Measurements from ENCODE around the gene PDRG1.
"Not testable (repeated sequence)": the region's sequence is repeated elsewhere in the genome, so short reads cannot be mapped to it uniquely, and the experiment has no call there.

PDRG1 gene

DNA sequence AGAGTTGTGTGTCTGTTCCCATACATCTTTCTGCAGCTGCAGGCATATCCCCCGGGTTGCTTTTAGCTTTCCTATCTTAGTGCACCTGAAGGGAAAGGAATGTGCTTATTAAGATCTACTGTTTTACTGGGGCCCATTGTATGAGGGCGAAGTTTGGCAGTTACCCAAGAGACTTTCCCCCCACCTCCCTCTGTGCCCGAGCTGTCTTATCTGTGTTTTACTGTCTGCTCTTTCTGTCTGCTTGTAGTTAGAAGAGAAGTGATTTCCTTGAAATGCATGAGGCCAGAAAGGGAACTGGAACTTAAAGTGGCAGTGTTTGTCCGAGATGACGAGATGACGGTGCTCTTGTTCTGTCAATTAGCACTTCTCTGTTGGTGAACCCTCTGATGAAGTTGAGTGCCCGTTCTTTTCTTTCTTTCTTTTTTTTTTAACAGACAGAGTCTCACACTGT lies 33.9 kb downstream of the PDRG1 start:
- H3K27me3 ChIP-seq (ENCODE audit: insufficient read depth, low read length) = peaks cover 36% of the 10 kb centered on the region
- not testable (repeated sequence) for H3K4me3 ChIP-seq (ENCODE audit: low read depth, low read length); H2AFZ ChIP-seq (ENCODE audit: low read length, unreplicated experiment); H3K79me2 ChIP-seq (ENCODE audit: control insufficient read depth, insufficient read depth, low read length, unreplicated experiment); H3K36me3 ChIP-seq (ENCODE audit: insufficient read depth, low read length); H3K27ac ChIP-seq (ENCODE audit: low read depth, low read length); H3K4me1 ChIP-seq (ENCODE audit: control insufficient read depth, insufficient read depth, low read length, unreplicated experiment)

DNA sequence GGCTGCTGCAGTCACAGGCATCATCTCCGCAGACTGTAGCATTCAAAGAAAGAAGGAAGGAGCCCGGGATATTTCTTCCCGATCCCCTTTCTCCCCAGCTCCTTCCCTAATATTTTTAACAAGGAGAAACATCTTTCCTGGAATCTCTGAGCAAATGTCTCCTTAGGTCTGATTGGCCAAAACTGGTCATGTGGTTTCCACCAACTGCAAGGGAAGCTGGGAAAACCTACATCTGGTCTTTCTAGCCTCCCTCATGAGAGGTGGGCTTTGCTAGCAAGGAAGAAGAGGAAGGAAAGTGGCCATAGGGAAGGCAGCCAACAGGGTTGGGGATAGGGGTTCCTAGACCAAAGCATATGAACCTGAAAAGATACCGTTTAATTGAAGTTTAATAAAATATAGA lies 35.1 kb downstream of the PDRG1 start:
- Histone ChIP-seq H3K27ac (ENCODE audit: low read depth, low read length) (no peak overlapping the region), H3K4me3 (ENCODE audit: low read depth, low read length) (no peak overlapping the region), H2AFZ (ENCODE audit: low read length, unreplicated experiment) (no peak overlapping the region), H3K27me3 (ENCODE audit: insufficient read depth, low read length) (peaks cover 28% of the 10 kb centered on the region), H3K79me2 (ENCODE audit: control insufficient read depth, insufficient read depth, low read length, unreplicated experiment) (no peaks in the 10 kb centered on the region), H3K4me1 (ENCODE audit: control insufficient read depth, insufficient read depth, low read length, unreplicated experiment) (no peaks in the 10 kb centered on the region), H3K36me3 (ENCODE audit: insufficient read depth, low read length) (no peaks in the 10 kb centered on the region)

DNA sequence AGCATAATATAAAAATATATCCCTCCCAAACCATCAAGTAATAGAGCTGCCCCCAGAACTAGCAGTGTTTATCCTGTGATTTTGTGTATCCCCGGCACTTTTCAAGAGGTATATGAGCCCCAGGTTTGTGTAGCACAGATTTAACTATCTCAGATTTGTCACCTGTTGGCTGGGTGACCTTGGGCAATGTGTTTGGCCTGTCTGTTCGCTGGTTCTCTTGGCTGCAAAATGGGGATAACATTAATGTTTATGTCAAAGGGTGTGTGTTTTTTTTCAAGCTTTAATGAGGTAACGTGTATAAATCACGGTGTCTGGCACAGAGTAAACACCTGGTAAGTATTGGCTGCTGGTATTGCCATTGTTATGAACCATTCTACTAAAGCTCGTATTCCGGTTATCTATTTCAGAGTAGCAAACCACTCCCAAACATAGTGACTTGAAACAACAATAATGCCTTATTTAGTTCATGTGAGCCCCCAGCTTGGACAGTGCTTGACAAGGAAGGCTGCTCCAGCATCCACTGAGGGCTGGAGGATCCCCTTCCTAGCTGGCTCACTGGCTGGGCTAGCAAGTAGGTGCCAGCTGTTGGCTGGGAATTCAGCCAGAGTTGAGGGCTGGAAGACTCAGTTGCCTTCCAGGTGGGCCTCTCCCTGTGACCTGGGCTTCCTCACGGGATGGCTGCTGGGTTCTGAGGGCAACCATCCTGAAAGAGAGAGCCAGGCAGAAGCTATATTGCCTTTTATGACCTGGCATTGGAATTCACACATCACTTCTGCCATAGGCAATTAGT lies 36.2 kb downstream of the PDRG1 start:
- Histone ChIP-seq H3K79me2 (ENCODE audit: control insufficient read depth, insufficient read depth, low read length, unreplicated experiment) (no peaks in the 10 kb centered on the region), H3K4me1 (ENCODE audit: control insufficient read depth, insufficient read depth, low read length, unreplicated experiment) (no peaks in the 10 kb centered on the region), H2AFZ (ENCODE audit: low read length, unreplicated experiment) (no peak overlapping the region), H3K4me3 (ENCODE audit: low read depth, low read length) (no peak overlapping the region), H3K27me3 (ENCODE audit: insufficient read depth, low read length) (peaks cover 26% of the 10 kb centered on the region), H3K27ac (ENCODE audit: low read depth, low read length) (no peak overlapping the region), H3K36me3 (ENCODE audit: insufficient read depth, low read length) (no peaks in the 10 kb centered on the region)

DNA sequence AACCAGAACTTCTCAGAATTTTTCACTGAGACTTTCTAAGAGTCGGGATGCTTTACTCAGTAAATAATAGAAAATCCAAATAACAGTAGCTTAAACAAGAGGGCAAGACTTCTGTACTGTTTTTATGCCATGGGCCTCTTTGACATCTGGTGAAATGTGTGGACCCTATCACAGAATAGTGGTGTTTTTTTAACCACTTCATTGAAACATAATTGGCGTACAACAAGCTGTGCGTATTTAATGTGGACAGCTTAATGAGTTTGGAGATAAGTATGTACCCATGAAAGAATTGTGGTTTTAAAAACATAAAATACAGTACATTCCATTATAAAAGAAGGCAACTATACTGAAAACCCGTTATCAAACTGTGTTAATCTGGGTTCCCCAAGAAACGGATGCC lies 37.7 kb downstream of the PDRG1 start:
- Histone ChIP-seq H3K27ac (ENCODE audit: low read depth, low read length) (no peak overlapping the region), H3K4me1 (ENCODE audit: control insufficient read depth, insufficient read depth, low read length, unreplicated experiment) (no peaks in the 10 kb centered on the region), H3K4me3 (ENCODE audit: low read depth, low read length) (no peak overlapping the region), H2AFZ (ENCODE audit: low read length, unreplicated experiment) (no peak overlapping the region), H3K36me3 (ENCODE audit: insufficient read depth, low read length) (no peaks in the 10 kb centered on the region), H3K79me2 (ENCODE audit: control insufficient read depth, insufficient read depth, low read length, unreplicated experiment) (no peaks in the 10 kb centered on the region), H3K27me3 (ENCODE audit: insufficient read depth, low read length) (peaks cover 14% of the 10 kb centered on the region)

DNA sequence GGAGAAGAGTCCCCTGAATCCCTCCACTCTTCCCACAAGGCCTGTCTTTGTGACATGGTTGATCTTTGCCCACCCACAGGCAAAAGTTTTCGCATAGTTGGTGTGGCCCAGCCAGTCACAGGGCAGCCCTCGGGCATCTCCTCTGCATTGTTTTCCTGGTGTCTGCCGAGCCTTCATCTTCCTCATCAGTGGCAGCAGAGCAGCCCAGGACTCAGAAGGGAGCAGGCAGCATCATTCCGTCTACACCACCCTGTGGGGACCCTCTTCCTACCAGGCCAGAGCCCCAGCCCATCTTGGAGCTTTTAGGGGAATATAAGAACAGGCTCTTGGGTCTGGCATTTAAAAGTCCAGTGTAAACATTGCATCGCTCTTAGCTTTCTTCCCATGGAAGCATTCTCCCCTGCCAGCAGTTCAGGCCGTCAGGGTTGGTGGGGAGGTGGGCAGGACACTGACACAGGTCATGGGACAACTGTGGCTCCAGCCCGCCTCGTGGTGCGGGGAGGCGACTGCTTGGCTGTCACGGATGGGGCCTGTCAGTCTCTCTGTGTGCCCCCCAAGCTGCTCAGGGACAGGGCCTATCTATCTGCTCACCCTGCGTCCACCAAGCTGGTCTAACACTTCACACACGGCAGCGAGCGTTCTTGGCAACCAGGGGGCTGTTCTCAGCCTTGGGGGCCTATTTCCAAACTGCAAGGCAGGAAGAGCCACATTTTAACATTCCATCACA lies 38.3 kb downstream of the PDRG1 start:
- H3K27me3 ChIP-seq (ENCODE audit: insufficient read depth, low read length) = peaks cover 8% of the 10 kb centered on the region
- H3K27ac ChIP-seq (ENCODE audit: low read depth, low read length) = no peak overlapping the region
- no peaks in the 10 kb centered on the region for H3K36me3 ChIP-seq (ENCODE audit: insufficient read depth, low read length)

DNA sequence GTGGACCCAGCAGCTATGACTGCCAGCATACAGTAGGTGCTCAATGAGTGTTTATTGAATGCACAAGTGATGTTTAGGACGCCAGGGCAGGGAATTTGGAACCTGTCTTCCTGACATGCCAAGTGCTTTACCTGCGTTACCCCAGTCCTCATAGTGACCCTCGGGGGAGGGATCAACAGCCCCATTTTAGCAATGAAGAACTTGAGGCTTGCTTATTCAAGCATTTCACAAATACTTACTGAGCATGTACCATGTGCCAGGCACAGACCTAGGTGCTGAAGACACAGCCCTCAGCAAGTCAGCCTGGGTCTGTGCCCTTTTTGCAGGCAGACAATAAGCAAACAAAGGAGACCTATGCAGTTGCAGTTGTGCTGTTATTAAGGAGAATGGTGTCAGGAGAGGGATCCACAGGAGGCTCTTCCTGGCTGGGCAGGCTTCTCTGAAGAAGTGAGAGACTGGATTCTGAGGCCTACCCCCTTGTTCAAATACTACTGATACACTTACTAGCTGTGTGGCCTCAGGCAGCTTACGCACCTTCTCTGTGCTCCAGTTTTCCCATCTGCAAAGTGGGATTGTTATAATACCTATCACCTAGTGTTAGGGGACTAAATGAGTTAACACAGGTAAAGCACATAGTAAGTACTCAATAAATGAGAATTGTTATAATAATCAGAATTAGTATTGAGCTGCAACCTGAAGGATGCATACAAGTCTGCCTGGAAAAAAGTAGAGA lies 41.6 kb downstream of the PDRG1 start:
- no peaks in the 10 kb centered on the region for H3K4me1 ChIP-seq (ENCODE audit: control insufficient read depth, insufficient read depth, low read length, unreplicated experiment)
- H3K79me2 ChIP-seq (ENCODE audit: control insufficient read depth, insufficient read depth, low read length, unreplicated experiment) = no peaks in the 10 kb centered on the region
- H3K4me3 ChIP-seq (ENCODE audit: low read depth, low read length) = no peak overlapping the region
- H3K36me3 ChIP-seq (ENCODE audit: insufficient read depth, low read length) = no peaks in the 10 kb centered on the region
- H2AFZ ChIP-seq (ENCODE audit: low read length, unreplicated experiment) = no peak overlapping the region
- H3K27ac ChIP-seq (ENCODE audit: low read depth, low read length) = no peak overlapping the region
- no peaks in the 10 kb centered on the region for H3K27me3 ChIP-seq (ENCODE audit: insufficient read depth, low read length)

More for the DNA sequence above, 38.3 kb downstream of the PDRG1 start:
- no peaks in the 10 kb centered on the region for H3K79me2 ChIP-seq (ENCODE audit: control insufficient read depth, insufficient read depth, low read length, unreplicated experiment)
- H3K4me3 ChIP-seq (ENCODE audit: low read depth, low read length) = no peak overlapping the region
- no peak overlapping the region for H2AFZ ChIP-seq (ENCODE audit: low read length, unreplicated experiment)
- H3K4me1 ChIP-seq (ENCODE audit: control insufficient read depth, insufficient read depth, low read length, unreplicated experiment) = no peaks in the 10 kb centered on the region

DNA sequence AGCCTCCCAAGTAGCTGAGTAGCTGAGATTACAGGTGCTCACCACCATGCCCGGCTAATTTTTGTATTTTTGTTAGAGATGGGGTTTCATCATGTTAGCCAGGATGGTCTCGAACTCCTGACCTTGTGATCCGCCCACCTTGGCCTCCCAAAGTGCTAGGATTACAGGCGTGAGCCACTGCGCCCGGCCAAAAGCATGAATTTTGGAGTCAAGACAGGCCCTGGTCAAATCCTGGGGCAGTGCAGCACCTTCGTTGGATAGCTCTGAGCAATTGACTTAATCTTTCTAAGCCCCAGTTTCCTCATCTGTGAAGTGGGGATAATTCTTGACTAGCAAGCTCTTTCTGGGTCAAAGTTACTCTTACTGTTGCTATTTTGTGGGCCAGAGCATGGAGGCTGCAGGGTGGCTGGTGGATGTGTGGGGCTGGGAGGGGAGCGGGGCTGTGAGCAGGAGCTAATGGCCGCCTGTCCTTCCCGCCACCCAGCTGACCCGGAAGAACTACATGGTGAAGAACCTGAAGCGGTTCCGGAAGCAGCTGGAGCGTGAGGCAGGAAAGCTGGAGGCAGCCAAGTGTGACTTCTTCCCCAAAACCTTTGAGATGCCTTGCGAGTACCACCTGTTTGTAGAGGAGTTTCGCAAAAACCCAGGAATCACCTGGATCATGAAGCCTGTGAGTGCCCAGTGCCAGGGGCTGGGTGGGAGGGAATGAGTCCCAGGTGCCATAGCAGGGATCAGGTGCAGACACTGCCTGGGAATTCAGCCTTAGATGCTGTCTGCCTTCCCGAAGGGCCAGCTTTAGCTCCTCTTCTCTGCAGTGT lies 42.4 kb downstream of the PDRG1 start:
- H3K4me3 ChIP-seq (ENCODE audit: low read depth, low read length) = no peak overlapping the region
- no peak overlapping the region for H2AFZ ChIP-seq (ENCODE audit: low read length, unreplicated experiment)
- no peaks in the 10 kb centered on the region for H3K36me3 ChIP-seq (ENCODE audit: insufficient read depth, low read length)

DNA sequence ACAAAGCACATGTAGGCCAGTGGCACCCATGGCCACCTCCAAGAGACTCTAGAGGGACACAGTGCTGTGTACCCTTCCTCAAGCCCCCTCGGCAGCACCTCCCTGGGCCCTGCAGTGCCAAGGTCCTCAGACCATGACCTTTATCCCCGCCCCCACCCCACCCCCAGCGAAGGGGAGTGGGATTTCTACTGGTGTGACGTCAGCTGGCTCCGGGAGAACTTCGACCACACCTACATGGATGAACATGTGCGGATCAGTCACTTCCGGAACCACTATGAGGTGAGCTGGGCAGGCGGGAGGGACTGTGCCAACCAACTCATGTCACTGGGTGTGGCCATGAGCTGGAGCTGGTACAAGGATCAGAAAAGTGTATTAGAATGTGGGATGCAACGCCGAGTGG lies 43.4 kb downstream of the PDRG1 start:
- Histone ChIP-seq H3K27ac (ENCODE audit: low read depth, low read length) (no peak overlapping the region), H2AFZ (ENCODE audit: low read length, unreplicated experiment) (no peak overlapping the region), H3K27me3 (ENCODE audit: insufficient read depth, low read length) (no peaks in the 10 kb centered on the region), H3K4me1 (ENCODE audit: control insufficient read depth, insufficient read depth, low read length, unreplicated experiment) (no peaks in the 10 kb centered on the region), H3K4me3 (ENCODE audit: low read depth, low read length) (no peak overlapping the region), H3K36me3 (ENCODE audit: insufficient read depth, low read length) (no peaks in the 10 kb centered on the region), H3K79me2 (ENCODE audit: control insufficient read depth, insufficient read depth, low read length, unreplicated experiment) (no peaks in the 10 kb centered on the region)

More for the DNA sequence above, 42.4 kb downstream of the PDRG1 start:
- no peaks in the 10 kb centered on the region for H3K4me1 ChIP-seq (ENCODE audit: control insufficient read depth, insufficient read depth, low read length, unreplicated experiment)
- no peak overlapping the region for H3K27ac ChIP-seq (ENCODE audit: low read depth, low read length)
- no peaks in the 10 kb centered on the region for H3K27me3 ChIP-seq (ENCODE audit: insufficient read depth, low read length)
- no peaks in the 10 kb centered on the region for H3K79me2 ChIP-seq (ENCODE audit: control insufficient read depth, insufficient read depth, low read length, unreplicated experiment)

DNA sequence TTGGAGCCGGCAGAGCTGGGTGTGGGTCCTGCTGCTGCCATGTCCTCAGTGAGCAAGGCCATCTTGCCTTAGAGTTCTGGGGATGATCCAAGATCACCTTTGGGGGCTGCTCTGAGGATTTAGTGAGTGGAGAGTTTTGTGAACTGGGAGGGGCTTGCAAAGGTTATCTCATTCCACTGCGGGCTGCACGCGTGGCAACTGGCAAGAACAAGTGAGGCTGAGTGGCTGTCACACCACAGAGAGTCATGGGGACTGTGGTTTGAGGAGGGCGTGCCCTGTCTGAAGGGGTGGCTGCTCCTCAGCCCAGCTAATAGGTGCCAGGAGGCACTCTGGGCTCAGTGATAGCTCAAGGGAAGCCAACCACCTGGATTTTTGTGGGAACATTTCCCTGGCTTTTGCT lies 43.8 kb downstream of the PDRG1 start:
- Histone ChIP-seq H3K36me3 (ENCODE audit: insufficient read depth, low read length) (no peaks in the 10 kb centered on the region), H2AFZ (ENCODE audit: low read length, unreplicated experiment) (no peak overlapping the region), H3K79me2 (ENCODE audit: control insufficient read depth, insufficient read depth, low read length, unreplicated experiment) (no peaks in the 10 kb centered on the region), H3K27ac (ENCODE audit: low read depth, low read length) (no peak overlapping the region), H3K27me3 (ENCODE audit: insufficient read depth, low read length) (no peaks in the 10 kb centered on the region), H3K4me3 (ENCODE audit: low read depth, low read length) (no peak overlapping the region), H3K4me1 (ENCODE audit: control insufficient read depth, insufficient read depth, low read length, unreplicated experiment) (no peaks in the 10 kb centered on the region)

DNA sequence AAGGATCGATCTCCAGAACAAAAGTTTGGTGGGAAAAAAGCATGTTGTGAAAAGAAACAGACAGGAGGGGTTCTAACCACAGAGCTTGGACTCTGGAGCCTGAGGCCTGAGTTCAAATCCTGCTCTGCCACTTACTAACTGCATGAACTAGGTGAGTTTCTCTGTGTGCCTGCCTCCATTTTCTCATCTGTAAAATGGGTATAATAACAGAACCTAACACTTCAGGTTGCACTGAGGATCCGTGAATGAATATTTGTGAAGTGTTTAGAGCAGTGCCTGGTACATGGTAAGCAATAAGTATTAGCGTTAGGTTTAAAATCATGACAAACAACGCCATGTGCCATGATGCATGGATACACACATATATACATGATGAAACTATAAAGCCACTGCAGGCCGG lies 44.8 kb downstream of the PDRG1 start:
- H3K27ac ChIP-seq (ENCODE audit: low read depth, low read length) = no peak overlapping the region
- no peaks in the 10 kb centered on the region for H3K4me1 ChIP-seq (ENCODE audit: control insufficient read depth, insufficient read depth, low read length, unreplicated experiment)
- no peaks in the 10 kb centered on the region for H3K79me2 ChIP-seq (ENCODE audit: control insufficient read depth, insufficient read depth, low read length, unreplicated experiment)
- H3K27me3 ChIP-seq (ENCODE audit: insufficient read depth, low read length) = no peaks in the 10 kb centered on the region
- no peak overlapping the region for H3K4me3 ChIP-seq (ENCODE audit: low read depth, low read length)
- H2AFZ ChIP-seq (ENCODE audit: low read length, unreplicated experiment) = no peak overlapping the region
- no peaks in the 10 kb centered on the region for H3K36me3 ChIP-seq (ENCODE audit: insufficient read depth, low read length)

Data from ACC112 (cell line).